Nephron progenitor cell (in vitro differentiated cells): ENCODE measurements around the gene BMP4.

ENCODE experiments used
- DNase-seq: peaks from one replicate; pipeline ENCODE4 v3.0.0; 2021
- H3K27ac Mint-ChIP-seq: 2 replicates; pipeline ENCODE4 v1.8.0; 2021; ENCODE audit warnings: mild to moderate bottlenecking, moderate library complexity, mixed read lengths
- H3K27me3 Mint-ChIP-seq: 2 replicates; pipeline ENCODE4 v1.8.0; 2021; ENCODE audit warnings: mild to moderate bottlenecking, low read depth, mixed read lengths; ENCODE audit not compliant: poor library complexity
- H3K36me3 Mint-ChIP-seq: 2 replicates; pipeline ENCODE4 v1.8.0; 2021; ENCODE audit warnings: low read depth, mixed read lengths
- H3K4me1 Mint-ChIP-seq: 2 replicates; pipeline ENCODE4 v1.8.0; 2021; ENCODE audit warnings: mixed read lengths
- H3K4me3 Mint-ChIP-seq: 2 replicates; pipeline ENCODE4 v1.8.0; 2021; ENCODE audit warnings: mild to moderate bottlenecking, moderate library complexity, mixed read lengths
- H3K9me3 Mint-ChIP-seq: 2 replicates; pipeline ENCODE4 v1.8.0; 2021; ENCODE audit warnings: mild to moderate bottlenecking, moderate library complexity, mixed read lengths
- CTCF ChIP-seq: fragments of 200-600 bp; sonication (generic); IDR thresholded peaks from 2 replicates; pipeline ENCODE4 v1.5.0; 2021; ENCODE audit warnings: antibody characterized with exemption

The BMP4 gene

DNA sequence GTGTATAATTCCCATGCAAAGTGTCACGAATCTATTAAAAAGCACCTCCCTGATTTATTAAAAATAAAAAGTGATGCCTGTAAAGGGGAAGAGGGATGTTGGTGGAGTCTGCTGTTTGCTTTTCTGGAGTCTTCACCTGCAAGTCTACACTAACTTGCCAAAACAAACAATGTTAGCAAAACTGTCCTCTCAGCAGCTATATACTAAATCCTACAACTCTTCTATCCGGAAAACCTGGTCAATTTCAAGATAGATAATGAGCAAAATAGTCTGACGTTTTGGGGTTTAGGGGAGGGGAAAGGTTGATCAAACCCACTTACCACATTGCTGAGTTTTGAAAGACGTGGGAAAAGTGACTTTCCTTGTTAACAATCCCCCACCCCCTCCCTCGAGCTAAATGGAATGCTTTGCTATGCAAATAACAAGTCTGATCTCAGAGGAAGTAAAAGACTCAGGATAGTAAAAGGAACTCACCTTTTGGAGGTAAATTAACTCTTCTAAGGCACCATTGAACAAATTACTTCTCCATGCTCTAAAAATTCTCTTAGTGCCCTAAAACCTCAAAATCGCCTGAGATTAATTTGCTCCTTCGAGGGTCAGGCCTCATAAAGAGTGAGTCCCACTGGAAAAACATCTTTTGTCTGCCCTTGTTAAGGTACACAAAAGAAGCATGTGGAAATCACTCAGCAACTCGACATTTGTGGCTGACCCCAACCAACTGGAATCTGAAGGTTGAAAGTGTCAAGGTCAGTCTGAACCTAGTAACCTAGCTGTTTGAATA is 13.5 kb downstream of the BMP4 start:
- Mint-ChIP-seq H3K27ac (no peak overlapping the region), H3K4me3 (peak overlapping the region; percentile 54), H3K27me3 (peaks cover 2% of the 10 kb centered on the region)

DNA sequence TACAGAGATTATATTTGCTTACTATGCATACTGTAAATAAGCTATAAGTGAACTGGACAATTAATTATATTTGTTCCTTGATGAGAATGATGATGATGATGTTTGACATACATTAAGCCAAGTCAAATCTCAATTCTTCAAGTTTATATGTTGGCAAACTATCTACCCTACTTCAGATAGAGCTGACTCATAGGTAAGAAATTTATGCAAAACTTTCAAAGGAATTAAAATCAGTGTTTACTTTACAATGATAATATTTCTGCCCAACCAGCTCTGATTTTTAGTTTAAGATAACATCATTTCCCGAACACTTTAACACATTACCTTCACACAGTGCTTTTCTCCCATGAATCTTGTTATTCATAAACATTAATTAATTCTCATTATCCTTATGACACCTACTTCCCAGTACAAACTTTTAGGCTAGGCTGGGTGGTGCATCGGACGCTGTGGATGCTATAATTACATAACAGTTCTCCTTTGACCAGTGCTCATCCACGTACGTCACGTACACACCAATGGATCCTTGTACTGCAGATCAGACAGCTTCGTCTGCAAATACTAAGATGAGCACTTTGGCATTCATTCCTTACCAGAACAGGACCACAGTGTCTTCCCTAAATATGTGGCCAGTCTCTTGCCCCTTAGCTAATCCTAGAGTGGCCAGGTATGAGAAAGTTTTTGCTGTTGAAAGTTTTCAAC is 18.3 kb downstream of the BMP4 start:
- Mint-ChIP-seq H3K4me3 (no peak overlapping the region), H3K36me3 (peaks cover 13% of the 10 kb centered on the region), H3K9me3 (peaks cover 17% of the 10 kb centered on the region), H3K27ac (no peak overlapping the region), H3K4me1 (peaks cover 39% of the 10 kb centered on the region), H3K27me3 (peaks cover 7% of the 10 kb centered on the region)
- no peak for TF ChIP-seq CTCF
- no peak for DNase-seq

More for the DNA sequence above, 13.5 kb downstream of the BMP4 start:
- no peaks in the 10 kb centered on the region for H3K36me3 Mint-ChIP-seq
- TF ChIP-seq CTCF = no peak
- no peaks in the 10 kb centered on the region for H3K9me3 Mint-ChIP-seq
- peaks cover 57% of the 10 kb centered on the region for H3K4me1 Mint-ChIP-seq
- DNase-seq = no peak

DNA sequence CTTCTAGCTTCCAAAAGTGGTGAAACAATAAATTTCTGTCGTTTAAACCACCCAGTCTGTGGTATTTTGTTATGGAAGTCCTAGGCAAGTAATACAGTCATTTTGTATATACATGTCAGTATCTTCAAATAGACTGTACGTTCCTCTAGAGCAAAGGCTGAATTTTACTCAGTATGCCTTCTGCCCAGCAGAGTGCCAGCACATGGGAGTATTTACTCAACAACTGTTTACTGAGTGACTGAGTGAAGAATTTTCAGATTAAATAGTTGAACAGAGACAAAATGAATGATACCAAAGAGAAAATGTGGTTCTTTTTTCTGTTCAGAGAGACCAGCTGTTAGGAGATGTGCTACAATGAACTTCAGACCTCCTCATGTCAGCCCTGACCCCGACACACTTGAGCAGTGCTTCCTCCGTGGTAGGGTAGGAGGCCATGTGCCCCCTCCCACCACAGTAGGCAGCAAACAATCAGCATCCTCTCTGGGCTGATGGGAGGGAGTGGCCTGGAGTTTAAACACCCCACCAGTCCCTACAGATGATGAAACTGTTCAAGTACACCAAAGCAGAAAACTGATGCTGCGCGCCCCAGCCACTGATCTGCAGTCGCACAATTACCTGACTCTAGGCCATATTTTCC is 21.7 kb downstream of the BMP4 start:
- Mint-ChIP-seq H3K27ac (peak overlapping the region; percentile 90), H3K4me1 (peaks cover 38% of the 10 kb centered on the region), H3K9me3 (peaks cover 17% of the 10 kb centered on the region), H3K4me3 (no peak overlapping the region), H3K27me3 (peaks cover 7% of the 10 kb centered on the region), H3K36me3 (peaks cover 13% of the 10 kb centered on the region)
- TF ChIP-seq CTCF = no peak
- DNase-seq = no peak

DNA sequence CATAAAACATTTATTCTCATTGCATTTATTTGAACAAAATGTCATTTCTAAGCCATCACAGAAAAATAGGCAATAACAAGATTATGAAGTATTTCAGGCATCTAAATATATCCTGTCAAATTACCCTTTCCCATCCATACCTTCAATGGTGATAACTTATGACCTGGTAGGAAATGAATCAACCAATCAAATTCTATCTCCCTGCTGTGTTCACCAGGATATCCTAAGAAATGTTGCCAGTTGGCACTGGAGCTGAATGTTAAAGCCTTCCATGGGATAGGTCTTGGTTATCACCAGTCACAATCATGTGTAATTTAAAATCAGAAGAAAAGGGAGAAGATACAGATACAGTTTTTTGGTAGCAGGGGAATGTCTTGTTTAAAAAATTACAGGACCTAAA is 23.7 kb downstream of the BMP4 start:
- DNase-seq = no peak
- Mint-ChIP-seq H3K27ac (no peak overlapping the region), H3K4me3 (no peak overlapping the region), H3K27me3 (peaks cover 4% of the 10 kb centered on the region), H3K9me3 (peaks cover 17% of the 10 kb centered on the region), H3K4me1 (peaks cover 41% of the 10 kb centered on the region), H3K36me3 (peaks cover 13% of the 10 kb centered on the region)
- TF ChIP-seq CTCF = no peak

DNA sequence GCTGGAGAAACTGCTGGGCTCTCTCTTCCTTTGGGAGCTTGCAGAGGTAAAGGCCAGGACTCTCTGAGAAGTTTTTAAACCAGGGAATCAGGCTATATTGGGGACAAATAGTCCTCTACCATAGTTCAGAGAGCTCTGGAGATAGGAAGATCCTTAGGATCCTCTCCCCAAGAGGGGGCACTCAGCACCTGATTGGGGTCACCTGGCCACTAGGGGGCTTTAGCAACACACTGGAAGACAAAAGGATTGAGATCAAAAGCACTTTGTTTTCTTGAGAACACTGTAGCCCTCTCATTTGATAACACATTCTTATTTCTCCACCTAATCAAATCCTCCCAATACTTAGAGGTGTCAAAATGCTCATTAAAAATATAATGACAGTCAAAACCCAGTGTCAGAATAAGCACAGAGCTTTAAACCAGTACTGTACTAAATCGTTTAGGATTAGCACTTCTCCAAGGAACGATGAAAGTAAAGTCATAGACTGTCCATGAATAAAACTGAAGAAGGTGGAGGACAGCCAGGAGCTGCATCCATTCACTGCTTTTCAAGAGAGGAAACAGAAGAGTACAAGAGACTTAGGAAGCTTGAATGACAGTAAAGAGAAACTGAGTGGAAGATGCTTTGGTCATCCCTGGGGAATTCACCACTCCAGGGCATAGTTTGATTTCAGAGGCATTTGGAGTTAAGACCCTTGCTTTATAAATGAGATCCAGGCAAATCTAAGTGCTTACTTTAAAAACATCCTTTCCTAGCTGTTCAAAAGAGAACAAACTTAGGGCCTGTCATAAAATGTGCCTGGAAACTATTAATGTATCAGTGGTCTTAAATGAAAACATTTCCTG is 26.5 kb downstream of the BMP4 start:
- peaks cover 3% of the 10 kb centered on the region for H3K27me3 Mint-ChIP-seq
- DNase-seq = peak; percentile 35
- H3K27ac Mint-ChIP-seq = no peak overlapping the region
- H3K9me3 Mint-ChIP-seq = no peaks in the 10 kb centered on the region
- no peaks in the 10 kb centered on the region for H3K36me3 Mint-ChIP-seq
- H3K4me1 Mint-ChIP-seq = peaks cover 40% of the 10 kb centered on the region
- TF ChIP-seq CTCF = peak; percentile 56
- no peak overlapping the region for H3K4me3 Mint-ChIP-seq
